A204.1 (cell line): ENCODE measurements around the gene UVRAG.
"Not testable (repeated sequence)": the region's sequence is repeated elsewhere in the genome, so short reads cannot be mapped to it uniquely, and the experiment has no call there.

Experiments
- FAIRE-seq: peaks from 2 replicates; lab custom pipeline; 2012; peaks lifted over from hg19 to GRCh38; lab: Jason Lieb, UNC

Gene UVRAG

GRCh38 chr11:76075716-76076115 lies 260.7 kb downstream of the UVRAG start:
- FAIRE-seq, result no peak

GRCh38 chr11:76076253-76076652 lies 261.2 kb downstream of the UVRAG start:
- FAIRE-seq, result not testable (repeated sequence)

GRCh38 chr11:76076749-76077148 lies 261.7 kb downstream of the UVRAG start:
- FAIRE-seq, result no peak

GRCh38 chr11:76077575-76078150 lies 262.7 kb downstream of the UVRAG start:
- no peak for FAIRE-seq

GRCh38 chr11:76081084-76081483 lies 266.1 kb downstream of the UVRAG start:
- FAIRE-seq, result not testable (repeated sequence)

- no peak for FAIRE-seq
Measured at GRCh38 chr11:76083563-76084451, 268.8 kb downstream of the UVRAG start.

- FAIRE-seq, result no peak
Measured at GRCh38 chr11:76085270-76085669, 270.3 kb downstream of the UVRAG start.

- FAIRE-seq, result no peak
Measured at GRCh38 chr11:76086743-76087635, 272.0 kb downstream of the UVRAG start.

GRCh38 chr11:76087749-76088148 lies 272.7 kb downstream of the UVRAG start:
- no peak for FAIRE-seq

GRCh38 chr11:76088511-76088910 lies 273.5 kb downstream of the UVRAG start:
- no peak for FAIRE-seq

GRCh38 chr11:76090174-76090573 lies 275.2 kb downstream of the UVRAG start:
- no peak for FAIRE-seq

GRCh38 chr11:76090821-76091220 lies 275.8 kb downstream of the UVRAG start:
- no peak for FAIRE-seq

GRCh38 chr11:76094740-76095139 lies 279.7 kb downstream of the UVRAG start:
- FAIRE-seq, result no peak

GRCh38 chr11:76095891-76096290 lies 280.9 kb downstream of the UVRAG start:
- no peak for FAIRE-seq

- FAIRE-seq, result no peak
Measured at GRCh38 chr11:76096552-76096951, 281.5 kb downstream of the UVRAG start.

GRCh38 chr11:76102802-76103201 lies 287.8 kb downstream of the UVRAG start:
- FAIRE-seq, result no peak

GRCh38 chr11:76103460-76103859 lies 288.4 kb downstream of the UVRAG start:
- FAIRE-seq, result no peak

- no peak for FAIRE-seq
Measured at GRCh38 chr11:76104285-76104684, 289.3 kb downstream of the UVRAG start.

- FAIRE-seq, result no peak
Measured at GRCh38 chr11:76105637-76106036, 290.6 kb downstream of the UVRAG start.

GRCh38 chr11:76107971-76108370 lies 293.0 kb downstream of the UVRAG start:
- FAIRE-seq, result no peak

- FAIRE-seq, result no peak
Measured at GRCh38 chr11:76114238-76114637, 299.2 kb downstream of the UVRAG start.

- FAIRE-seq, result no peak
Measured at GRCh38 chr11:76115555-76115954, 300.5 kb downstream of the UVRAG start.

GRCh38 chr11:76119032-76119431 lies 304.0 kb downstream of the UVRAG start:
- FAIRE-seq, result no peak
